ENCODE results near the gene PEX13.
A peak's percentile ranks its signal among the peaks of the same experiment; 100 is the strongest.
"Not testable (repeated sequence)": the region's sequence is repeated elsewhere in the genome, so short reads cannot be mapped to it uniquely, and the experiment has no call there.

The PEX13 gene

GRCh38 chr2:61017556-61018317 lies at the start of gene PEX13, which contains the start of gene PUS10:
Gene PEX13, plus strand, starts transcription at chr2:61017720. Its CDS starts 40 bp downstream, at chr2:61017760.
Gene PUS10, minus strand, starts transcription at chr2:61018255. Its CDS starts 6,365 bp downstream, at chr2:61011890.
- peak; percentile 43 to 94 (median 82) for DNase-seq

DNA sequence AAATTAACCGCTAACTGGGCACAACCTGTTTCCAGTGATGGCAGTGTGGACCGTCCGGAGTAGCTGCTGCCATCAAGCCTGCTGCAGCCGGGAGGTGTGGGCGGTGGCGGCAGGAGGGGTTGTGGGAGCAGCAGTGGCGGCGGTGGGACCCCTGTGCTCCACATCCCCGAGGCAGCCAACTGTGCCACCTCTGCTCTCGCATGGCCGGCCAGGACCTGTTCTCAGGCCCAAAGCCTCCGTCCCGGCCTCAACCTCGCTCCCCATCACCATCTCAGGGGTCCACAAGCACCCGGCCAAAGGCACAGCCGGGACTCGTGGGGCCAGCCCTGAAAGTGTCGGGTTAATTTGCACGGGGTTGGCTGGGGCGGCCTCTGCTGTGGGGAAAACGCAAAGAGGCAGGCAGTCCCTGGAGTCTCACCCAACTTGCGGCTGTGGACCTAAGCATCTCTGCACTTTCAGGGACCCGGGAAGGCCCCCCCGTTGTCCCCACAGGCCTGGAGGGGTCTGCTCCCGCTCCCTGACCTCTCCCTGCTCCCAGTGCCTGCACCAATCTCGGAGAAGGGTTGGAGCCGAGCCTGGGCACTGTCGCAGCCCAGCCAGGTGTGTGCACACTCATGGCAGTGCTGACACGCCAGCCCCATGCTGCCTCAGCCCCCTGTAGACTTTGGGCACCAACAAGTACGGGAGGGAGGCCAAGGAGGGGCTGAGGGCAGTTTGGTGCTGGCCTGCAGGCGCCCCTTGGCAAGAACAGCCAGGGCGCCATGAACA lies 44.4 kb upstream of the PEX13 start:
- DNase-seq = no peak

DNA sequence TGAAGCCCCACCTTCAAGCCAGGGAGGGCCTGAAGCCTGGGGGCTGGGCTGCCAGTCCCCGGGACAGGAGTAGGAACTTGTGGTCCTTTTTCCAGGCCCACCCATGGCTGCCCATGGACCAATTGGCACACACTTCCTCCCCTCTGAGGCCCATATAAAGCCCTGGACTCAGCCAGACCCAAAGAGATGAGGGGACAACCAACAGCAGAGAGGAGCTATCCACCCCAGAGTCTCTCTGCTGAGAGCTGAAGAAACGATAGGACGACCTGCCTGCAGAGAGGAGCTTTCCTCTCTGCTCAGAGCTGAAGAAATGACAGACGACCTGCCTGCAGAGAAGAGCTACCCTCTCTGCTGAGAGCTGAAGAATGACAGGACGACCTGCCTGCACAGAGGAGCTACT lies 43.8 kb upstream of the PEX13 start:
- DNase-seq = no peak

GRCh38 chr2:60974652-60975051 lies 42.9 kb upstream of the PEX13 start:
- no peak for DNase-seq

DNA sequence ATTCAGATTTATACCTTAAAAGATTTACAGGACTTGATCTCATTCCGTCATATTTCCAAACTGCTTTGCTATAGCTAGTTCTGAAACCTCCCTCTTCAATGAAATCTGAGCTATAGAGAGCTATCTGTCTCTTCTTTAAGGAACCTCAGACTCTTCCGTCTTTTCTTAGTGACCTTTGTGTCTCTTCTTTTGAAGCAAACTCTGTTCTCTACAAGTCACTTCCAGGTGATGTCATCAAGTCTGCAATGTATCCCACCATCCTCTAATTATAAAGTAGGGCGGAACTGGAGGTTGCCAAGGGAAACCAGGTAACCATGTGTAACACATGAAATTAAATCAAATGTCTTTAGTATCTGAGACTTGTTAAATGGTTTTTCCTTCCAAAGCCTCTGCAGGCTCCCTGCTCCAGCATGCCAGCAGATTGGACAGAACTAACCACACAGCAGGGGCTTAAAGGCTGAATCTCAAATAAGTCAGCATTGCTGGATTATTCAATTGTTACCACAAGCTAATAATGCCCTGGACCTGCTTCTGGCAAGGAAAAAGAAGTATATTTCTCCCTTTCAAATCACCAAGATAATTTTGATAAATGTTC lies 41.2 kb upstream of the PEX13 start:
- no peak for DNase-seq

GRCh38 chr2:60976875-60977561 lies 40.5 kb upstream of the PEX13 start:
- DNase-seq = no peak

- DNase-seq = no peak
These were observed 40.0 kb upstream of the PEX13 start for GRCh38 chr2:60977562-60977895.

GRCh38 chr2:60979231-60979630 lies 38.3 kb upstream of the PEX13 start:
- DNase-seq = no peak

DNA sequence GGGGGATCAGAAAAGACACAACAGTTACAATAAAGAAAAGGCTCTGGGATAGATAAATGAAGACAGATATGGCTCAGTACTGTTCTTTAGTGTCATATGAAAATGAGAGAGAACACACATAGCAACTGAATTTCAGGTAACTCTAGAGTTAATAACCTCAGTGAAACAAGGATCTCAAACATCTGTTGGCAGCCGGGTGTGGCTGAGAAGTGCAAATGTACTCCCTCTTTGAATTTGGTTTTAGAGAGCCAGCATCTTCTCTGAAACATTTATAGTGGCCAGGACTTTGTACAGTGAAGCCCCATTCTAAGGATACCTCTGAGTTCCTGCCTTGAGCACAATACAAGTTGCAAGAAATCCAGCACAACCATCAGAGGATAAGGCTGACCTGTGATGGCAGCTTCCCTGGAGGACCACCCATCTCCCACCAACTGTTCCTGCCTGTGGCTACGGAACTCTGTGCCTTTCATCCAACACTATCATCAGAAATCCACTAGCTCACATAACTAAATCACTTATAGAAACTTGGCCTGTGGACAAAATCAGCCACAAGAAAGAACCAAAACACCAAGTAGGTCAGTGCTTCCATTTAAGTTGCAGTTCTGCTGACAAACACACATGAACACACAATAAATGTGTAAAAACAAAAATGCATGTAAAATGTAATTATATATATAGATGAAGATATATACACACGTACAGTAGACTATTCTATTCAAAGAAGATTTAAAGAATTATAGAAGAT lies 37.3 kb upstream of the PEX13 start:
- no peak for DNase-seq

- not testable (repeated sequence) for DNase-seq
These were observed 35.5 kb upstream of the PEX13 start for GRCh38 chr2:60982066-60982465.

DNA sequence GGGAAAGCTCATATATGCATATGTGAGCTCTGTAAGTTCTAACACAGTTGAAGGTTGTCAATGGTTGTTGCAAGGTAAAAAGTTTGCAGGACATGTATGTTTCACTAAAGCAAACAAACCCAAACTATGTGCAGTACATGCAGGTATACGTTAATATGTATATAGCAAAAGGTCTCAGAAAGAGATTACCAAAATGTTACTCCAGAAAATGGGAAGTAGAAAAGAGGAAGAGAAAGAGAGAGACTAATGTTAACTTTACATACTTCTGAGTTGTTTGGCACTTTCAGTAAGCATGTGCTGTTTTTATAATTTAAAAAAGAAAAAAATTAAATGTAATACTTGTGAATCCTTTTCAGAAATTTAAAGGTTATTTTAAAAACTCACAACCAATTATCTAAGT lies 32.8 kb upstream of the PEX13 start:
- DNase-seq = no peak

- no peak for DNase-seq
These were observed 30.5 kb upstream of the PEX13 start for GRCh38 chr2:60987041-60987440.

- DNase-seq = not testable (repeated sequence)
These were observed 29.9 kb upstream of the PEX13 start for GRCh38 chr2:60987656-60988055.

- DNase-seq = no peak
These were observed 28.3 kb upstream of the PEX13 start for GRCh38 chr2:60989259-60989658.

DNA sequence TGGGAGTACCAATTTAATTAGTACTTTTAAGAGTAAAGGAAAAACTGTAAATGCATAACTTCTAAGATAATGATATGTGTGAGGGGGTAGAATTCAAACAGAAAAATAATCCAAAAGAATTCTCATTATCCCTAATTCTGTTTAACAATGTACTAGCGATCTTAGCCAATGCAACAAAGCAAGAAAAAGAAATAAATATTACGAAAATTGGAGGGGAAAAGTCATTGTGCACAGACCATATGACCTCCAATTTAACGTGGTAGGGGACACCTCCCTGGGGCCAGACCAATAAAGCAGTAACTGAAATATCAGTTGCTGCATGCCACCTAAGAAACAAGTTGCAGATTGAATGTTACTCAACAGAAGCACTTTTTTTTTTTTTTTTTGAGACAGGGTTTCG lies 25.9 kb upstream of the PEX13 start:
- DNase-seq = no peak

GRCh38 chr2:60992985-60993392 lies 24.5 kb upstream of the PEX13 start:
- DNase-seq = no peak

- no peak for DNase-seq
These were observed 23.4 kb upstream of the PEX13 start for GRCh38 chr2:60994131-60994530.

DNA sequence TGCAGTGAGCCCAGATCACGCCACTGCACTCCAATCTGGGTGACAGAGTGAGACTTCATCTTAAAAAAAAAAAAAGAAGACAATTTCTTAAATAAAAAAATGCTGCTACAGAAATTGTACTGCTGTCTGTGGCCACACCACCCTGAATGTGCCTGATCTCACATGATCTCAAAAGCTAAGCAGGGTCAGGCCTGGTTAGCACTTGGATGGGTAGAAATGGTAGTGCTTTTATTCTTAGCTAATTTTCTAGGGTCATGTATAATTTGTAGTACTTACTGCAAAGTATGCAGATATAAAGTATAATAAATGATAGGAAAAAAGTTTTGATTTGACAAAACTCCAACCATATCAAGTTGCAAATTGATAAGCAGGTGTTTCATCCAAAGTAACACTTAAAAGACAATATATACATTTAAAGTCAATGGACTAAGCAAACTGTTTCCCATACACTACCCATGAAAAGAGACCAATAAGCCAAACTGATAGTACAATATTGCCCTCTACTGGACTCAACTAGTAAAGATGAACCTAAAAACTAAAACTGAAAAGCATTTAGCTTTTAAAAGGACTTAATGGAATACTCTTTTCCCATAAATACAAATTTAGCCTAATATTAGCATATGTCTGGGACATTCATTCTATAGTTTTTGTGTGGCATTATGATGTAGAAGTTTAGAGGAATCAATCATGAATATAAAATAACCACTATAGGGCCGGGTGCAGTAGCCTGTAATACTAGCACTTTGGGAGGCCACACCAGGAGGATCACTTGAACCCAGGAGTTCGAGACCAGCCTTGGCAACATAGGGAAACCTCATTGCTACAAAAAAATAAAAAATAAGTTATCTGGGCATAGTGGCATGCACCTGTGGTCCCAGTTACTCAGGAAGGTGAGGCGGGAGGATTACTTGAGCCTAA lies 18.6 kb upstream of the PEX13 start:
- DNase-seq = no peak

DNA sequence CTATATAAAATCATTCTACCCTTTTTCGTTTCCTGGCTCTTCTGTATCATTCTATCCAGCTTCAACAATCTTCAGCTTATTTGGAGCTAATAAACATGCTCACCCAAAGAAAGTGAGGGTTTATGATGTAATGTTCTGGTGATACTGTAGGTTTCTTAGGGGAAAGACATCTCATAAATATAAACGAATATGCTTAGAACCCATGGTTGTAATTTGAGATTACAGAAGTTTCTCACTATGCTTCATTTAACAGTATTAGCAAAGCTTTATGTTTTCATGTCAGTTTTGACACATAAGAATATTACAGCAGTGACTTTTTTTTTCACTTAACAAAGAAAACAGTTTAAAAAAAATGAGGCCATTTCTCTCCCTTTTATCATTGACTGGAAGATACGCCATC lies 11.8 kb upstream of the PEX13 start:
- DNase-seq = no peak
